HepG2 (cell line): ENCODE measurements around the gene SCAPER. TPM values are rescaled to one million over a fixed set of nuclear protein-coding genes. Genes with fewer than 3 reads are reported as not detected.

ENCODE experiments used
- ATAC-seq: fragments of 200-7000 bp; cut with Tn5 transposase; 3 replicates; pipeline ENCODE4 v1.9.1; 2020; ENCODE audit warnings: mild to moderate bottlenecking, moderate library complexity
- BruUV-seq: library from RNA; stranded (reverse); fragments of 400-500 nt; replicated peaks from 2 replicates; lab custom pipeline; 2021; lab: Mats Ljungman, UMichigan
- CTCF ChIA-PET: fragments of 300-600 bp; formaldehyde crosslinking; extraction: SDS; loops from one replicate; lab custom pipeline; 2021; ENCODE audit warnings: low total read pairs, inconsistent platforms, low intra/inter-chr PET ratio; lab: Yijun Ruan, JAX
- POLR2A ChIA-PET: fragments of 350-600 bp; sonication (Branson Sonifier 250); formaldehyde crosslinking; loops from one replicate; lab custom pipeline; 2020; ENCODE audit warnings: antibody characterized with exemption, inconsistent platforms; lab: Yijun Ruan, JAX
- DNase-seq: peaks from one replicate; pipeline ENCODE4 v3.0.0-alpha.2; 2015; ENCODE audit warnings: low spot score
- FAIRE-seq: peaks from 3 replicates; lab custom pipeline; 2011; peaks lifted over from hg19 to GRCh38; lab: Jason Lieb, UNC
- H2AFZ ChIP-seq: one replicate; pipeline ENCODE4 v1.6.1; 2011; ENCODE audit warnings: low read length, inconsistent platforms
- H3K27ac ChIP-seq: fragments of 300-600 bp; 3 replicates; pipeline ENCODE4 v1.8.0; 2011; ENCODE audit warnings: mixed run types, mild to moderate bottlenecking, mixed read lengths, low read length, inconsistent platforms; ENCODE audit not compliant: insufficient read depth; ENCODE audit errors: extremely low read length
- H3K27me3 ChIP-seq, 2 experiments: fragments of 200-600 bp in 1 of 2; 2 replicates in 1 of 2; 3 replicates in 1 of 2; pipeline versions ENCODE4 v1.6.0 to v1.8.0; 2011; ENCODE audit warnings: low read length in 2 of 2, mild to moderate bottlenecking in 2 of 2, moderate library complexity in 2 of 2, inconsistent platforms in 1 of 2; ENCODE audit not compliant: insufficient read depth in 2 of 2, control insufficient read depth in 1 of 2
- H3K36me3 ChIP-seq, 2 experiments: fragments of 200-600 bp in 1 of 2; replicated peaks in 1 of 2; 2 replicates in 1 of 2; 3 replicates in 1 of 2; pipeline versions ENCODE4 v1.5.1 to v1.8.0; 2011; ENCODE audit warnings: low read length in 2 of 2, inconsistent platforms in 1 of 2; ENCODE audit not compliant: insufficient read depth in 2 of 2, control insufficient read depth in 1 of 2
- H3K4me1 ChIP-seq: 2 replicates; pipeline ENCODE4 v1.5.1; 2012; ENCODE audit warnings: low read length, inconsistent platforms; ENCODE audit not compliant: insufficient read depth
- H3K4me2 ChIP-seq: 2 replicates; pipeline ENCODE4 v1.6.0; 2011; ENCODE audit warnings: low read depth, low read length, inconsistent platforms
- H3K4me3 ChIP-seq, 3 experiments: fragments of 200-600 bp in 1 of 3; sonication (generic), shearing (Covaris generic) in 1 of 3; replicated peaks in 1 of 3; 2 replicates each; pipeline ENCODE4 v1.5.1; 2011 to 2016; ENCODE audit warnings: low read length in 3 of 3, inconsistent platforms in 2 of 3, low read depth in 2 of 3, mild to moderate bottlenecking in 2 of 3, control low read depth in 1 of 3, mixed read lengths in 1 of 3; ENCODE audit not compliant: insufficient read depth in 1 of 3
- H3K79me2 ChIP-seq: one replicate; pipeline ENCODE4 v1.6.1; 2011; ENCODE audit warnings: low read length, inconsistent platforms; ENCODE audit not compliant: insufficient read depth
- H3K9ac ChIP-seq: 2 replicates; pipeline ENCODE4 v1.6.0; 2011; ENCODE audit warnings: mild to moderate bottlenecking, low read depth, low read length, inconsistent platforms; ENCODE audit not compliant: insufficient read depth
- H3K9me3 ChIP-seq: 2 replicates; pipeline ENCODE4 v1.5.1; 2012; ENCODE audit warnings: mild to moderate bottlenecking, low read length
- H4K20me1 ChIP-seq: 2 replicates; pipeline ENCODE4 v1.6.0; 2011; ENCODE audit warnings: inconsistent platforms, mild to moderate bottlenecking, low read length, moderate library complexity; ENCODE audit not compliant: insufficient read depth
- AGO2 ChIP-seq: fragments of 200-400 bp; formaldehyde crosslinking; optimal IDR thresholded peaks from 2 replicates; pipeline ENCODE3; 2017; ENCODE audit warnings: mild to moderate bottlenecking, low read depth, low read length, moderate library complexity
- BHLHE40 ChIP-seq: IDR thresholded peaks from 2 replicates; pipeline ENCODE4 v1.6.1; 2011; ENCODE audit warnings: low read length, improper control_type of control experiment
- EEA1 ChIP-seq: sonication (generic); formaldehyde crosslinking; IDR thresholded peaks from 2 replicates; pipeline ENCODE4 v1.5.1; 2020; ENCODE audit warnings: mild to moderate bottlenecking, missing genetic modification reagents, borderline replicate concordance
- HDAC2 ChIP-seq: sonication (generic); formaldehyde crosslinking; IDR thresholded peaks from 2 replicates; pipeline ENCODE4 v1.4.0; 2020; ENCODE audit warnings: missing genetic modification reagents
- HNRNPL ChIP-seq: fragments of 200-400 bp; formaldehyde crosslinking; IDR thresholded peaks from 2 replicates; pipeline ENCODE4 v1.6.1; 2017; ENCODE audit warnings: mild to moderate bottlenecking, low read depth, low read length
- HOXD1 ChIP-seq: sonication (generic); formaldehyde crosslinking; IDR thresholded peaks from 2 replicates; pipeline ENCODE4 v1.5.0; 2020; ENCODE audit warnings: missing genetic modification reagents
- PAF1 ChIP-seq: IDR thresholded peaks from 2 replicates; pipeline ENCODE4 v1.6.1; 2016; ENCODE audit warnings: missing genetic modification reagents, missing compliant biosample characterization
- PAXIP1 ChIP-seq: sonication (generic); formaldehyde crosslinking; conservative IDR thresholded peaks from 2 replicates; pipeline ENCODE4 v1.4.0; 2020; ENCODE audit warnings: mild to moderate bottlenecking, missing genetic modification reagents, moderate library complexity
- PRMT3 ChIP-seq: sonication (generic); formaldehyde crosslinking; IDR thresholded peaks from 2 replicates; pipeline ENCODE4 v1.8.1; 2022; ENCODE audit warnings: low read depth, mild to moderate bottlenecking, moderate library complexity, missing genetic modification reagents, borderline replicate concordance
- RERE ChIP-seq: IDR thresholded peaks from 2 replicates; pipeline ENCODE4 v1.6.1; 2016; ENCODE audit warnings: low read depth, missing genetic modification reagents, missing compliant biosample characterization
- RORA ChIP-seq: sonication (generic); formaldehyde crosslinking; IDR thresholded peaks from 2 replicates; pipeline ENCODE4 v1.5.0; 2020; ENCODE audit warnings: mild to moderate bottlenecking, missing genetic modification reagents, moderate library complexity
- ZBTB21 ChIP-seq: sonication (generic); formaldehyde crosslinking; IDR thresholded peaks from 2 replicates; pipeline ENCODE4 v1.4.0; 2020; ENCODE audit warnings: missing genetic modification reagents
- ZNF24 ChIP-seq: fragments of 450-650 bp; IDR thresholded peaks from 2 replicates; pipeline ENCODE4 v1.6.1; 2017; ENCODE audit warnings: antibody characterized with exemption, mild to moderate bottlenecking
- ZNF276 ChIP-seq: sonication (generic); formaldehyde crosslinking; IDR thresholded peaks from 2 replicates; pipeline ENCODE4 v1.4.0; 2020; ENCODE audit warnings: mild to moderate bottlenecking, low read depth, missing genetic modification reagents
- WGBS: methylation state at CpG from one replicate; pipeline ENCODE4 v1.1.6; 2017; ENCODE audit warnings: low lambda C conversion rate; 5-methylcytosine and 5-hydroxymethylcytosine counted together
- in situ Hi-C: cut with HindIII; loops from 2 replicates; pipeline ENCODE4 v1.10.0; 2017; ENCODE audit warnings: low pct_unique_long_range_greater_than_20kb; ENCODE audit not compliant: extremely low pct_ligation_motif_present
- intact Hi-C: fragments of 100-400 bp; cut with micrococcal nuclease; formaldehyde crosslinking; loops from one replicate; pipeline ENCODE4 v1.10.0; 2022; ENCODE audit not compliant: unreplicated experiment
- polyA plus RNA-seq, 8 experiments: library from polyadenylated mRNA; depleted of rRNA in 3 of 8; stranded (reverse) in 7 of 8; unstranded in 1 of 8; fragments of >200 nt; fragmentation: Illumina TruSeq in 4 of 8; extraction: Trizol in 4 of 8; gene quantifications; 2 replicates each; pipeline versions ENCODE4 v1.2.1 to v1.2.3, GENCODE V29; 2011 to 2016; ENCODE audit warnings: low read depth in 4 of 8, missing spikeins in 1 of 8, mixed read lengths in 1 of 8; ENCODE audit not compliant: insufficient read depth in 1 of 8
- total RNA-seq, 5 experiments: library from RNA; depleted of rRNA; stranded (reverse); fragments of >200 nt; fragmentation: Illumina TruSeq; extraction: Trizol; gene quantifications; 2 replicates each; pipeline ENCODE4 v1.2.3, GENCODE V29; 2016; ENCODE audit warnings: low read depth in 1 of 5

The SCAPER gene
- total and polyA plus RNA-seq, 2 of the 13 experiments (the other 11 are each of a cell fraction or from before 2014, with no cell fraction given), result 4.3 to 10.5 TPM

- TF ChIP-seq ZNF276 (CRISPR knock-in tag), result no peak
These were observed 436.4 kb downstream of the SCAPER start (continued) for GRCh38 chr15:76468722-76469121.

GRCh38 chr15:76467136-76467535, 438.0 kb downstream of the SCAPER start:
- 95% methylated on average over 1 of the region's 1 CpG for WGBS
- Histone ChIP-seq H4K20me1 (no peaks in the 10 kb centered on the region), H3K9ac (no peak overlapping the region), H3K4me2 (no peak overlapping the region), H3K27me3 (no peaks in the 10 kb centered on the region), H3K36me3 (no peaks in the 10 kb centered on the region), H3K9me3 (no peaks in the 10 kb centered on the region), H3K79me2 (no peaks in the 10 kb centered on the region), H2AFZ (no peak overlapping the region), H3K27ac (no peak overlapping the region), H3K4me3 (no peak overlapping the region), H3K4me1 (no peaks in the 10 kb centered on the region)
- ATAC-seq (no peak), FAIRE-seq (no peak), DNase-seq (no peak)
- BruUV-seq, result no TSS peak
- in situ Hi-C loops, result no loop called here
- POLR2A ChIA-PET, result no interaction called here
- intact Hi-C loops, result no loop called here
- CTCF ChIA-PET, result no interaction called here
- no peak for TF ChIP-seq BHLHE40
- TF ChIP-seq EEA1, result no peak
- TF ChIP-seq PRMT3, result no peak
- TF ChIP-seq PAF1, result no peak
- TF ChIP-seq PAXIP1 (CRISPR knock-in tag), result no peak
- TF ChIP-seq RORA (CRISPR knock-in tag), result no peak
- TF ChIP-seq HOXD1 (CRISPR knock-in tag), result no peak
- TF ChIP-seq HDAC2, result no peak
- no peak for TF ChIP-seq ZBTB21 (CRISPR knock-in tag)
- TF ChIP-seq AGO2, result no peak
- TF ChIP-seq RERE (CRISPR knock-in tag), result no peak
- TF ChIP-seq ZNF24, result no peak
- TF ChIP-seq HNRNPL, result no peak
